Endothelial cell of umbilical vein (primary cell): Measurements from ENCODE around the gene LARGE1. TPM values are rescaled to one million over a fixed set of nuclear protein-coding genes. Genes with fewer than 3 reads are reported as not detected.

Source experiments
- BruUV-seq: library from RNA; stranded (reverse); fragments of 400-500 nt; replicated peaks from 2 replicates; lab custom pipeline; 2021; lab: Mats Ljungman, UMichigan
- CTCF ChIA-PET: fragments of 300-600, 350-600 bp; sonication (Branson Sonifier 250); formaldehyde crosslinking; loops from one replicate; lab custom pipeline; 2021; ENCODE audit warnings: antibody characterized with exemption, inconsistent platforms; lab: Charles Lee
- POLR2A ChIA-PET: fragments of 300-600, 350-600 bp; sonication (Branson Sonifier 250); formaldehyde crosslinking; loops from one replicate; lab custom pipeline; 2021; ENCODE audit warnings: antibody characterized with exemption, inconsistent platforms; lab: Charles Lee
- DNase-seq: peaks from one replicate; pipeline ENCODE4 v3.0.0-alpha.2; 2011; ENCODE audit warnings: low read depth, low spot score
- FAIRE-seq: peaks from 2 replicates; lab custom pipeline; 2011; peaks lifted over from hg19 to GRCh38; lab: Jason Lieb, UNC
- H2AFZ ChIP-seq: 2 replicates; pipeline ENCODE4 v1.6.0; 2012; ENCODE audit warnings: low read depth, low read length, control low read depth, inconsistent platforms
- H3K27ac ChIP-seq: 2 replicates; pipeline ENCODE4 v1.5.1; 2011; ENCODE audit warnings: low read depth, mild to moderate bottlenecking, control low read depth, low read length, moderate library complexity; ENCODE audit not compliant: insufficient read depth
- H3K27me3 ChIP-seq, 2 experiments: 2 replicates each; pipeline versions ENCODE4 v1.6.0 to v1.6.1; 2011; ENCODE audit warnings: low read length in 2 of 2, mixed read lengths in 1 of 2; ENCODE audit not compliant: control insufficient read depth in 2 of 2, insufficient read depth in 2 of 2
- H3K36me3 ChIP-seq, 2 experiments: 2 replicates in 1 of 2; 3 replicates in 1 of 2; pipeline ENCODE4 v1.5.1; 2011; ENCODE audit warnings: low read length in 2 of 2, mild to moderate bottlenecking in 1 of 2, moderate library complexity in 1 of 2; ENCODE audit not compliant: control insufficient read depth in 2 of 2, insufficient read depth in 2 of 2; ENCODE audit errors: extremely low read depth in 1 of 2
- H3K4me1 ChIP-seq: 3 replicates; pipeline ENCODE4 v1.5.1; 2011; ENCODE audit warnings: mild to moderate bottlenecking, low read length; ENCODE audit not compliant: control insufficient read depth, insufficient read depth; ENCODE audit errors: extremely low read depth
- H3K4me2 ChIP-seq: 2 replicates; pipeline ENCODE4 v1.6.1; 2011; ENCODE audit warnings: low read length, control low read depth, mixed read lengths; ENCODE audit not compliant: insufficient read depth
- H3K4me3 ChIP-seq, 3 experiments: fragments of 200-600 bp in 1 of 3; sonication (generic), shearing (Covaris generic) in 1 of 3; replicated peaks in 1 of 3; 2 replicates each; pipeline ENCODE4 v1.5.1; 2011 to 2016; ENCODE audit warnings: control low read depth in 3 of 3, low read length in 3 of 3, mild to moderate bottlenecking in 2 of 3, inconsistent platforms in 1 of 3, low read depth in 1 of 3, moderate library complexity in 1 of 3; ENCODE audit not compliant: insufficient read depth in 1 of 3
- H3K79me2 ChIP-seq: 2 replicates; pipeline ENCODE4 v1.6.0; 2012; ENCODE audit warnings: low read length, inconsistent platforms; ENCODE audit not compliant: control insufficient read depth, insufficient read depth
- H3K9ac ChIP-seq: replicated peaks from 2 replicates; pipeline ENCODE3; 2011; ENCODE audit warnings: low read length, control low read depth; ENCODE audit not compliant: insufficient read depth; ENCODE audit errors: extremely low read depth
- H3K9me1 ChIP-seq: replicated peaks from 3 replicates; pipeline ENCODE4 v1.6.0; 2011; ENCODE audit warnings: mild to moderate bottlenecking, low read length; ENCODE audit not compliant: control insufficient read depth, insufficient read depth; ENCODE audit errors: extremely low read depth
- H3K9me3 ChIP-seq: replicated peaks from 2 replicates; pipeline ENCODE4 v1.5.1; 2012; ENCODE audit warnings: low read length, inconsistent platforms; ENCODE audit not compliant: control insufficient read depth, insufficient read depth
- H4K20me1 ChIP-seq: replicated peaks from 2 replicates; pipeline ENCODE3; 2011; ENCODE audit warnings: mild to moderate bottlenecking, low read length; ENCODE audit not compliant: control insufficient read depth, insufficient read depth; ENCODE audit errors: extremely low read depth
- EZH2 ChIP-seq: IDR thresholded peaks from 2 replicates; pipeline ENCODE4 v1.6.1; 2012; ENCODE audit warnings: borderline replicate concordance, low read depth, mild to moderate bottlenecking, moderate library complexity, low read length, inconsistent platforms; ENCODE audit not compliant: severe bottlenecking
- FOS ChIP-seq: IDR thresholded peaks from 2 replicates; pipeline ENCODE4 v1.6.1; 2011; ENCODE audit warnings: mild to moderate bottlenecking, low read length, moderate library complexity, borderline replicate concordance; ENCODE audit not compliant: insufficient read depth
- GATA2 ChIP-seq: IDR thresholded peaks from 2 replicates; pipeline ENCODE4 v1.7.0; 2011; ENCODE audit warnings: low read depth, mild to moderate bottlenecking, moderate library complexity, mixed read lengths, low read length; ENCODE audit not compliant: insufficient read length, insufficient read depth
- JUN ChIP-seq: IDR thresholded peaks from 2 replicates; pipeline ENCODE4 v1.6.1; 2011; ENCODE audit warnings: borderline replicate concordance, low read depth; ENCODE audit not compliant: insufficient read length, insufficient read depth
- MYC ChIP-seq: IDR thresholded peaks from one replicate; pipeline ENCODE4 v1.6.1; 2011; ENCODE audit warnings: mild to moderate bottlenecking, low read depth, low read length
- POLR2A ChIP-seq: IDR thresholded peaks from 2 replicates; pipeline ENCODE4 v1.6.1; 2012; ENCODE audit warnings: low read depth, mild to moderate bottlenecking, control low read depth, low read length
- POLR2AphosphoS5 ChIP-seq: IDR thresholded peaks from 2 replicates; pipeline ENCODE4 v1.6.1; 2012; ENCODE audit warnings: low read depth, mild to moderate bottlenecking, control low read depth, low read length, moderate library complexity; ENCODE audit not compliant: insufficient read depth
- dilution Hi-C: fragments of 300-500 bp; cut with MboI; formaldehyde crosslinking; loops from one replicate; pipeline ENCODE4 v1.15.0; 2019; ENCODE audit warnings: low sequenced_read_pairs; ENCODE audit not compliant: extremely low pct_ligation_motif_present
- intact Hi-C: fragments of 100-400 bp; cut with micrococcal nuclease; formaldehyde crosslinking; loops from one replicate; pipeline ENCODE4 v1.10.0; 2022
- polyA plus RNA-seq, 4 experiments: library from polyadenylated mRNA; depleted of rRNA in 3 of 4; stranded (reverse) in 3 of 4; unstranded in 1 of 4; fragments of >200 nt; gene quantifications; 2 replicates each; pipeline versions ENCODE4 v1.2.1 to v1.2.3, GENCODE V29; 2011 to 2012; ENCODE audit warnings: missing spikeins in 1 of 4
- total RNA-seq: library from RNA; stranded (reverse); gene quantifications from 2 replicates; pipeline ENCODE4 v1.2.3, GENCODE V29; 2021
- TF ChIP-seq, protein P1 (sequence below), 2 donors: IDR thresholded peaks; 1 replicate in 1 of 2; 2 replicates in 1 of 2; pipeline ENCODE4 v1.5.1; 2011; ENCODE audit warnings: low read length in 2 of 2, mild to moderate bottlenecking in 2 of 2, moderate library complexity in 2 of 2, control low read depth in 1 of 2, inconsistent platforms in 1 of 2, low read depth in 1 of 2; ENCODE audit not compliant: insufficient read depth in 1 of 2; ENCODE audit errors: extremely low read depth in 1 of 2
- TF ChIP-seq, protein P2 (sequence below): IDR thresholded peaks from 2 replicates; pipeline ENCODE4 v1.6.1; 2011; ENCODE audit not compliant: insufficient read depth, insufficient read length

Gene LARGE1
- total and polyA plus RNA-seq, 2 donors (not counting 3 experiments of a cell fraction or from before 2014, with no cell fraction given), result 0.95 to 4.4 TPM

DNA sequence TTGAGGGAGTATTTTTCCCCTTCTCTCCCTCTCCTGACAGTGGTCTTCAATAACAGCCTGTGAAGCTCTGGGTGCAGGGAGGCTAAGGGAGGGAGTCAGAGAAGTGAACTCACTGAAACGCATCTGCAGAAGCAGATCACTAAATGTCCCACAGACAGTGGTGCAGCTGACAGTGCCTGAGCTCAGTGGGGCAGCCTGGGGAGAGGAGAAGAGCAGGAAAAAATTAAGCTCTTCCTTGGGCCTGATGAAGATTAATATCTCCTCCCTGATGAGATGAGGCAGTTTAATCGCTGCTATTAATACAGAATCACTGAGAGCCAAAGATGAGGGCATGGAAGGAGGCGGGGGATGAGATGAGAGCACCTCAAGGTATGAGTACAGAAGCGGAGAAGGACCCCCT is 180.8 kb downstream of the LARGE1 start:
- ChIA-PET CTCF (no interaction called here), POLR2A (no interaction called here)
- FAIRE-seq (no peak), DNase-seq (no peak)
- no TSS peak for BruUV-seq
- no peak overlapping the region for H2AFZ ChIP-seq
- H4K20me1 ChIP-seq, result no peaks in the 10 kb centered on the region
- dilution Hi-C loops (no loop called here), intact Hi-C loops (no loop called here)
- H3K4me3 ChIP-seq, result no peak overlapping the region
- no peak overlapping the region for H3K27ac ChIP-seq
- no peaks in the 10 kb centered on the region for H3K27me3 ChIP-seq
- no peak overlapping the region for H3K9ac ChIP-seq
- TF ChIP-seq, protein P1, sequence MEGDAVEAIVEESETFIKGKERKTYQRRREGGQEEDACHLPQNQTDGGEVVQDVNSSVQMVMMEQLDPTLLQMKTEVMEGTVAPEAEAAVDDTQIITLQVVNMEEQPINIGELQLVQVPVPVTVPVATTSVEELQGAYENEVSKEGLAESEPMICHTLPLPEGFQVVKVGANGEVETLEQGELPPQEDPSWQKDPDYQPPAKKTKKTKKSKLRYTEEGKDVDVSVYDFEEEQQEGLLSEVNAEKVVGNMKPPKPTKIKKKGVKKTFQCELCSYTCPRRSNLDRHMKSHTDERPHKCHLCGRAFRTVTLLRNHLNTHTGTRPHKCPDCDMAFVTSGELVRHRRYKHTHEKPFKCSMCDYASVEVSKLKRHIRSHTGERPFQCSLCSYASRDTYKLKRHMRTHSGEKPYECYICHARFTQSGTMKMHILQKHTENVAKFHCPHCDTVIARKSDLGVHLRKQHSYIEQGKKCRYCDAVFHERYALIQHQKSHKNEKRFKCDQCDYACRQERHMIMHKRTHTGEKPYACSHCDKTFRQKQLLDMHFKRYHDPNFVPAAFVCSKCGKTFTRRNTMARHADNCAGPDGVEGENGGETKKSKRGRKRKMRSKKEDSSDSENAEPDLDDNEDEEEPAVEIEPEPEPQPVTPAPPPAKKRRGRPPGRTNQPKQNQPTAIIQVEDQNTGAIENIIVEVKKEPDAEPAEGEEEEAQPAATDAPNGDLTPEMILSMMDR (IDR thresholded peaks at IDR 0.05; ENCODE audit: extremely low read depth in 1 of 2, insufficient read depth in 1 of 2, low read depth in 1 of 2, low read length in 2 of 2), result no peak
- TF ChIP-seq POLR2AphosphoS5 (no peak), MYC (no peak), GATA2 (no peak), JUN (no peak), POLR2A (no peak), EZH2 (no peak), FOS (no peak)
- TF ChIP-seq, protein P2, sequence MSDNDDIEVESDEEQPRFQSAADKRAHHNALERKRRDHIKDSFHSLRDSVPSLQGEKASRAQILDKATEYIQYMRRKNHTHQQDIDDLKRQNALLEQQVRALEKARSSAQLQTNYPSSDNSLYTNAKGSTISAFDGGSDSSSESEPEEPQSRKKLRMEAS, result no peak
- peaks cover 15% of the 10 kb centered on the region for H3K9me3 ChIP-seq
- H3K79me2 ChIP-seq, result no peaks in the 10 kb centered on the region
- H3K9me1 ChIP-seq, result no peaks in the 10 kb centered on the region
- no peaks in the 10 kb centered on the region for H3K4me1 ChIP-seq
- H3K36me3 ChIP-seq, result no peaks in the 10 kb centered on the region
- H3K4me2 ChIP-seq, result no peak overlapping the region
